T-helper 1 cell treated with Interleukin-12 subunit alpha and Interleukin-12 subunit beta and Interleukin-4 antibody, amounts not matched to agents 30 μg/mL and 1 μg/mL, for 36 hours (primary cell): ENCODE results near the gene C21orf91.
"Not testable (repeated sequence)": the region's sequence is repeated elsewhere in the genome, so short reads cannot be mapped to it uniquely, and the experiment has no call there.

Experiments
- H3K27ac Mint-ChIP-seq: one replicate; pipeline ENCODE4 v1.8.0; 2021; ENCODE audit warnings: mild to moderate bottlenecking, mixed read lengths
- H3K27me3 Mint-ChIP-seq: one replicate; pipeline ENCODE4 v1.8.0; 2021; ENCODE audit warnings: low read depth, mixed read lengths
- H3K36me3 Mint-ChIP-seq: one replicate; pipeline ENCODE4 v1.8.0; 2021; ENCODE audit warnings: low read depth, mixed read lengths
- H3K4me1 Mint-ChIP-seq: one replicate; pipeline ENCODE4 v1.8.0; 2021; ENCODE audit warnings: low read depth, mixed read lengths
- H3K4me3 Mint-ChIP-seq: one replicate; pipeline ENCODE4 v1.8.0; 2021; ENCODE audit warnings: mild to moderate bottlenecking, moderate library complexity, mixed read lengths
- H3K9me3 Mint-ChIP-seq: one replicate; pipeline ENCODE4 v1.8.0; 2021; ENCODE audit warnings: mixed read lengths

Gene C21orf91

GRCh38 chr21:17777072-17777765, 41.9 kb downstream of the C21orf91 start:
- Mint-ChIP-seq H3K4me3 (no peak overlapping the region), H3K4me1 (peaks cover 70% of the 10 kb centered on the region), H3K9me3 (peaks cover 24% of the 10 kb centered on the region), H3K27ac (peak overlapping the region; percentile 42), H3K36me3 (peaks cover 61% of the 10 kb centered on the region), H3K27me3 (peaks cover 4% of the 10 kb centered on the region)

- Mint-ChIP-seq H3K27me3 (peaks cover 4% of the 10 kb centered on the region), H3K36me3 (peaks cover 62% of the 10 kb centered on the region), H3K4me1 (peaks cover 53% of the 10 kb centered on the region), H3K9me3 (peaks cover 37% of the 10 kb centered on the region), H3K27ac (peak overlapping the region; percentile 76), H3K4me3 (peak overlapping the region; percentile 57)
These were observed 43.6 kb downstream of the C21orf91 start for GRCh38 chr21:17775431-17776126.

DNA sequence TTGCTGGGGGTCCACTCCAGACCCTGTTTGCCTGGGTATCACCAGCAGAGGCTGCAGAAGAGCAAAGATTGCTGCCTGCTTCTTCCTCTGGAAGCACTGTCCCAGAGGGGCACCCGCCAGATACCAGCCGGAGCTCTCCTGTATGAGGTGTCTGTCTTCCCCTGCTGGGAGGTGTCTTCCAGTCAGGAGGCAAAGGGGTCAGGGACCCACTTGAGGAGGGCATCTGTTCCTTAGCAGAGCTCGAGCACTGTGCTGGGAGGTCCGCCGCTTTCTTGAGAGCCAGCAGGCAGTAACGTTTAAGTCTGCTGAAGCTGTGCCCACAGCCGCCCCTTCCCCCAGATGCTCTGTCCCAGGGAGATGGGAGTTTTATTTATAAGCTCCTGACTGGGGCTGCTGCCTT, 44.1 kb downstream of the C21orf91 start:
- H3K4me1 Mint-ChIP-seq, result peaks cover 48% of the 10 kb centered on the region
- H3K36me3 Mint-ChIP-seq, result peaks cover 58% of the 10 kb centered on the region
- not testable (repeated sequence) for H3K27ac Mint-ChIP-seq, H3K4me3 Mint-ChIP-seq, H3K27me3 Mint-ChIP-seq
- peaks cover 41% of the 10 kb centered on the region for H3K9me3 Mint-ChIP-seq

- peaks cover 46% of the 10 kb centered on the region for H3K9me3 Mint-ChIP-seq
- H3K27me3 Mint-ChIP-seq, result peaks cover 4% of the 10 kb centered on the region
- H3K27ac Mint-ChIP-seq, result no peak overlapping the region
These were observed 49.7 kb downstream of the C21orf91 start for GRCh38 chr21:17769447-17769845.

DNA sequence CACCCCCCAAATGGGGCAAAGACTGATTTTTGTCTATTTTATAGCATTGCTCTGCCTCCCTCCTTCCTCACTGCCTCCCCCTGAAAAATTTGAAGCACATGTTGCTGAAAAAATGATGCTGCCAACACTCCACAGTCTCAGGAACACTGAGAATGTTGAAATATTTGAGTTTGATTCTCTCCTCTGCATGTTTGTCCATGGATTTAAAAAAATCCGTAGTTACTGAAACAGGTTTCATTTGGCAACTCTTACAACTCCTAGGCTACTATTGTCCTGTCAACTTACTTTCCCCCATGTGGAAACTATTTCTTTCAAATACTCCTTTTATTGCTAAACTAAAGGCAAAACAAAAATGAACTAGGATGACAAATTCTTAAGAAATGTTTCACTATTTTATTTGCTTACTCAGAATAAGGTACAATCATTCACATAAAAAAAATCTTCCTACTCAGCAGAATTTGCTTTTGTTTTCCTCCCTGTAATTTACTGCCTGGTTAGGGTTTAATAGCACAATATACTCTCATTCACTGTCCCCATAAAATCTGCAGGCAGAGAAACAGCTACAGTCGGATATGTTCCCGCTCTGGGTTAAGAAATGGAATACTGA, 50.2 kb downstream of the C21orf91 start:
- Mint-ChIP-seq H3K9me3 (peaks cover 41% of the 10 kb centered on the region), H3K27ac (no peak overlapping the region), H3K27me3 (peaks cover 1% of the 10 kb centered on the region), H3K4me1 (peaks cover 6% of the 10 kb centered on the region), H3K36me3 (peaks cover 24% of the 10 kb centered on the region), H3K4me3 (no peak overlapping the region)

More at GRCh38 chr21:17769447-17769845, 49.7 kb downstream of the C21orf91 start:
- Mint-ChIP-seq H3K4me1 (peaks cover 11% of the 10 kb centered on the region), H3K36me3 (peaks cover 27% of the 10 kb centered on the region), H3K4me3 (no peak overlapping the region)

DNA sequence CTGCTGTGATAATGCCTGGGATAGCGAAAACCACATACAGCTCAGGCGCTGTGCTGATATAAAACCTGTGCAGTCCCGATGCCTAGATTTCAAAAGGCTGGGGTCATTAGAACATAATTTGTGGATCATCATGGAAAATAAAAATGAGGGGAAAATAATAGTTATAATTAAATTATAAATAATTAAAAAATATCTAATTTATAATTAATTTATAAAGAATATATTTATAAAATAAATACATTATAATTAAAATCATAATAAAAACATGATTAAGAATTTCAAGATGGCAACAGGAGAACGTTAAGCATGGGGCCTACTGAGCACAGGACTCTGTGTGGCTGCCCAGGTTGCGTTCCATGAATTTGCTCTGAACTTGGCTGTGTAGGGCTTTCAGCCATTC, 53.9 kb downstream of the C21orf91 start:
- Mint-ChIP-seq H3K27me3 (no peaks in the 10 kb centered on the region), H3K9me3 (peaks cover 7% of the 10 kb centered on the region), H3K4me3 (no peak overlapping the region), H3K27ac (no peak overlapping the region), H3K36me3 (peaks cover 7% of the 10 kb centered on the region), H3K4me1 (no peaks in the 10 kb centered on the region)

DNA sequence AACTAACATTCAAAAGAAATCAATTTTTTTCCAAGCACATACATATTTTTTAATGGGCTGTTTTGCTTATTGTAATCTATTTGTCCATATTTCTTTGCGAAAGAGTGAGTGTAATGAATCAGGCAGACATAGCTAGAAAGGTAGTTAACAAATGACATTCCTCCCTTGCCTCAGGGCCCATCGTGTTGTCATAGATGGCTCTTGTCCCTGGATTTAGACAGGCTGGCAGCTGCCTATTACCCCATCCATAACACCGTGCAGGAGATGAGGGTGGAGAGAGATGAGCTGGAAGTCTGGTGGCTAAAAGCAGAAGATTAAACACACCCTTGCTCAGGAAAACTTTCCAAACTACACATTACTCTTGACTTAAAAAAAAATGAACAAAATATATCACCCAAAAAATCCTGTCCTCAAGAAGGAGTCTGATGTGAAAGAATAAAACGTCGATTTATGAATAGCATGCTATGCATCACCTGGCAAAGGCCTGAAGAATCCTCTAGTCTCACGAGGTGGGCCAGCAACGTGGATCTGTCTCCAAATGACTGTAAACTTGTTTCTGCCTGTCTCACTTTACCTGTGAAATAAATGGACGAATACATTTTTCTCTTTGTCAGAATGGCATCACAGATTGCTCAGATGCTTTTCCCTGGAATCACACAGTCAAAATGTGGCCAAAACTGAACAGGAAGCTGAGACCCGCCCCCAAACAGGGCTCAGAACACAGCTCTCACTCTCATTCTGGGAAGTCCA, 55.7 kb downstream of the C21orf91 start:
- Mint-ChIP-seq H3K4me1 (peaks cover 3% of the 10 kb centered on the region), H3K27me3 (no peaks in the 10 kb centered on the region), H3K27ac (no peak overlapping the region), H3K9me3 (peaks cover 6% of the 10 kb centered on the region), H3K36me3 (peaks cover 8% of the 10 kb centered on the region), H3K4me3 (no peak overlapping the region)

DNA sequence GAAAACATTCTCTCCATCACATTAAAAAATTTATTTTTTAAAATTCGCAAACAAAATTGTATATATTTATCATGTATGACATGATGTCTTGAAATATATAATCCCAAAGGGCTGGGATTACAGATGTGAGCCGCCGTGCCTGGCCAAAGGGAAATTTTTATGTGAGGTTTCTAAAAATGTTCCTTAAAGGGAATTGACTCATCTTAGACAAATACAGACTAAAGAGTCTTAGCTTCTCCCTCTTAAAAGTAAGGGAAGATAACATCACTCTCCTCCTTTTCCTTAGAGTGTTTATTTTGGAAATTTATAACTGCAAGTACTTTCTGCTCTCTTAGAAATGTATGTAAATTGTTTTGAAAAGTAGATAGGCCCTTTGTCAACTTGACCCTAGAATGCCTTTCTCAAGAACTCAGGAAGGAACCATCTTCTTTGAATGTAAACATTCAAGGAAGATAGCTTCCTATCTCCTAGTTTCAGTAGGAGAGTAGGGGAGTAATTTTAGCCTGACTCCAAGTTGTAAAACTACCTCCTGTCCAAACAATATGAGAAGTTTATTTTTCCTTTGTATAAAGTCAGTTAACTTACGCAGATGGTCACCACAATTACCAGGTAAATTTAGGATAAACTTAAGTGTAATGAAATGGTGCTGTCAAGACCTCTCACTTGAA, 59.5 kb downstream of the C21orf91 start:
- Mint-ChIP-seq H3K4me1 (peaks cover 3% of the 10 kb centered on the region), H3K9me3 (peaks cover 8% of the 10 kb centered on the region), H3K4me3 (no peak overlapping the region), H3K27me3 (no peaks in the 10 kb centered on the region), H3K27ac (no peak overlapping the region), H3K36me3 (peaks cover 9% of the 10 kb centered on the region)

DNA sequence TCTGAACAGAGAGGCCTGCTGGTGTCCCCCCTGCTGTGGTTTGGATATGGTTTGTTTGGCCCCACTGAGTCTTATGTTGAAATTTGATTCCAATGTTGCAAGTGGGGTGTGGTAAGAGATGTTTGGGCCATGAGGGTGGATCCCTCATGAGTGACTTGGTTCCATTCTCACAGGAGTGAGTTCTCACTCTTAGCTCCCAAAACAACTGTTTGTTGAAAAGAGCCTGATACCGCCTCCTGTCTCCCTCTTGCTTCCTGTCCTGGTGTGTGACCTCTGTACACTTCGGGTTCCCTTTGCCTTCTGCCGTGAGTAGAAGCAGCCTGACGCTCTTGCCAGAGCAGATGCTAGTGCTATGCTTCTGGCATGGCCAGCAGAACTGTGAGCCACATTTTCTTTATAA, 60.5 kb downstream of the C21orf91 start:
- Mint-ChIP-seq H3K27ac (peak overlapping the region; percentile 31), H3K4me1 (peaks cover 3% of the 10 kb centered on the region), H3K9me3 (peaks cover 9% of the 10 kb centered on the region), H3K36me3 (peaks cover 6% of the 10 kb centered on the region), H3K4me3 (no peak overlapping the region), H3K27me3 (no peaks in the 10 kb centered on the region)

DNA sequence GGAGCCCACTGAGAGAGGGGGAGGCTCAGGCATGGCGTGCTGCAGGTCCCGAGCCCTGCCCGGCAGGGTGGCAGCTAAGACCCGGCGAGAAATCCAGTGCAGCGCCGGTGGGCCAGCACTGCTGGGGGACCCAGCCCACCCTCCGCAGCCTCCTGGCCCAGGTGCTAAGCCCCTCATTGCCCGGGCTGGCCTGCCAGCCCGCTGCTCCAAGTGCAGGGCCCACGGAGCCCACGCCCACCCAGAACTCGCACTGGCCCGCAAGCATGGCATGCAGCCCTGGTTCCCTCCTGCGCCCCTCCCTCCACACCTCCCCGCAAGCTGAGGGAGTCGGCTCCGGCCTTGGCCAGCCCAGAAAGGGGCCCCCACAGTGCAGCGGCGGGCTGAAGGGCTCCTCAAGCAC, 61.5 kb downstream of the C21orf91 start:
- Mint-ChIP-seq H3K4me3 (no peak overlapping the region), H3K4me1 (peaks cover 3% of the 10 kb centered on the region), H3K27me3 (no peaks in the 10 kb centered on the region), H3K36me3 (peaks cover 2% of the 10 kb centered on the region), H3K27ac (no peak overlapping the region), H3K9me3 (peaks cover 14% of the 10 kb centered on the region)

DNA sequence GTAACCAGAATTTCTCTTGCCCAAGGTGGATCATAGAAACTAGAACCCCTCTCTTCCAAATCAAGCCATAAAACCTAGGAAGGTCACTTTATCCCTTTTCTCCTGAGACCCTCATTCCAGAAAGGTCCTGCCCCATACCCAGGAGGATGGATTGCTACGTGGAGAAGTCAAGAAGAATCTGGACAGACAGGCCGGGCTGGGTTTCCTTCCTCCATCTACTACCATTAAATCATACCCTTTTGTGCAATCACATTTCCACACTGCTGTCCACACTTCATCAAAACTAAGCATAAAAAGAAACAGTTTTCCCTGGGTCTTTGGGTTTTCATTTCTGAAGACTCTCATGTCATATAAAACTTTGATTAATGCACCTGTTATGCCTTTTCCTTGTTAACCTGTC, 65.4 kb downstream of the C21orf91 start:
- H3K4me3 Mint-ChIP-seq, result no peak overlapping the region
- H3K27ac Mint-ChIP-seq, result no peak overlapping the region
- H3K4me1 Mint-ChIP-seq, result no peaks in the 10 kb centered on the region
- H3K9me3 Mint-ChIP-seq, result peaks cover 29% of the 10 kb centered on the region
- H3K36me3 Mint-ChIP-seq, result peaks cover 2% of the 10 kb centered on the region
- no peaks in the 10 kb centered on the region for H3K27me3 Mint-ChIP-seq

DNA sequence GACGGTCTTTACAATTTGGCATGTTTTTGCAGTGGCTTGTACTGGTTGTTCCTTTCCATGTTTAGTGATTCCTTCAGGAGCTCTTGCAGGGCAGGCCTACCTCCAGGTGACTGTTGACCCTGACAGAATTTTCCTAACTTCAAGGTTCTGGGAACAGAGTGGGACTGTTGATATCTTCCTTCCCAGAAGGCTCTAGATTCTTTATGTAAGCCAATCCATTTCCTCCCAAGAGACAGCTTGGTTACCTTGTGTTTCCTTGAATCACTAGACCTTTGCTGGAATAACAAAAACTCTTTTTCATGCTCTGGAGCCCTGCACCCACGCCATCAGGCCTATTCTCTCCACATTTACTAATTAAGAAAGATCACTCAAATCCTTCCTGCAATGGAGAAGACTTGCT, 67.0 kb downstream of the C21orf91 start:
- Mint-ChIP-seq H3K27ac (no peak overlapping the region), H3K9me3 (peaks cover 26% of the 10 kb centered on the region), H3K27me3 (no peaks in the 10 kb centered on the region)

DNA sequence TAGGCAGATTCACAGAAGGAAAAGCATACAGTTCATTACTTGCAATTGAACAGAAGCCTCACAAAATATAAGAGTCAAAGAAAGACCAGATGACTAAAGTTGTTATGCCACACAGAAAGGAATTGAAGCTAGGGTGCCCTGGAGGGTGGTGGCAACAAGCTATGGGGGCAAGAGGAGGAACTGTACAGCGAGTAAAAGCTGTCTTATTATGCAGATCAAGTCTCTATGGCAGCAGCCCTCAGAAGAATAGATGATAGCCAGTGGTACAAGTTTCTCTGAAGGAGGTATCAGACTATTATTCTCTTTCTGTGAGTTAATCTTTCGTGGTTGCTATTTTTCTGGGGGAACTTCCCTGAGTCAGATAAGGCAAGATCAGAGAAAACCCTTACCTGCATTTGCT, 72.2 kb downstream of the C21orf91 start:
- H3K27me3 Mint-ChIP-seq, result peaks cover 4% of the 10 kb centered on the region
- H3K36me3 Mint-ChIP-seq, result peaks cover under 1% of the 10 kb centered on the region
- H3K9me3 Mint-ChIP-seq, result peaks cover 36% of the 10 kb centered on the region
- no peak overlapping the region for H3K27ac Mint-ChIP-seq
- peaks cover 2% of the 10 kb centered on the region for H3K4me1 Mint-ChIP-seq
- no peak overlapping the region for H3K4me3 Mint-ChIP-seq

More for the DNA sequence above, 67.0 kb downstream of the C21orf91 start:
- Mint-ChIP-seq H3K36me3 (no peaks in the 10 kb centered on the region), H3K4me1 (no peaks in the 10 kb centered on the region), H3K4me3 (no peak overlapping the region)

DNA sequence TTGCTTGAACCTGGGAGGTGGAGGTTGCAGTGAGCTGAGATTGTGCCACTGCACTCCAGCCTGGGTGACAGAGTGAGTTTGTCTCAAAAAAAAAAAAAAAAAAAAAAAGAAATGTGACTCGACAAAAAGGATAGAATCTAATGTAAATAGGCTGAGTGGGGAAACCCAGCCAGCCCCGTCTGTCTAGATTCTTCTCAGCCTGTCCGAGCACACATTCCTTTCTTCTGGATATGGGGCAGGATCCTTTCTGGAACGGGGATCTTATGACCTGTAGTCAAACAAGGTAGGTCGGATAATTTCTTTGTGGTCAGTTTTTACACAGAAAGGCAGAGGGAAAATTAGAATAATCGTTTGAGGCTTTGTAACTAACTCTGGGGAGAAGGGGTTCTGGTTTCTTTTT, 74.1 kb downstream of the C21orf91 start:
- peaks cover 5% of the 10 kb centered on the region for H3K36me3 Mint-ChIP-seq
- H3K4me3 Mint-ChIP-seq, result no peak overlapping the region
- no peak overlapping the region for H3K27ac Mint-ChIP-seq
- H3K27me3 Mint-ChIP-seq, result peaks cover 4% of the 10 kb centered on the region
- peaks cover 5% of the 10 kb centered on the region for H3K4me1 Mint-ChIP-seq
- peaks cover 39% of the 10 kb centered on the region for H3K9me3 Mint-ChIP-seq
